Activated gamma-delta T cell (primary cell): ENCODE measurements around the gene KIF5A.

ENCODE experiments used
- DNase-seq: peaks from one replicate; lab custom pipeline; 2025; lab: John Stamatoyannopoulos, UW

The KIF5A gene

DNA sequence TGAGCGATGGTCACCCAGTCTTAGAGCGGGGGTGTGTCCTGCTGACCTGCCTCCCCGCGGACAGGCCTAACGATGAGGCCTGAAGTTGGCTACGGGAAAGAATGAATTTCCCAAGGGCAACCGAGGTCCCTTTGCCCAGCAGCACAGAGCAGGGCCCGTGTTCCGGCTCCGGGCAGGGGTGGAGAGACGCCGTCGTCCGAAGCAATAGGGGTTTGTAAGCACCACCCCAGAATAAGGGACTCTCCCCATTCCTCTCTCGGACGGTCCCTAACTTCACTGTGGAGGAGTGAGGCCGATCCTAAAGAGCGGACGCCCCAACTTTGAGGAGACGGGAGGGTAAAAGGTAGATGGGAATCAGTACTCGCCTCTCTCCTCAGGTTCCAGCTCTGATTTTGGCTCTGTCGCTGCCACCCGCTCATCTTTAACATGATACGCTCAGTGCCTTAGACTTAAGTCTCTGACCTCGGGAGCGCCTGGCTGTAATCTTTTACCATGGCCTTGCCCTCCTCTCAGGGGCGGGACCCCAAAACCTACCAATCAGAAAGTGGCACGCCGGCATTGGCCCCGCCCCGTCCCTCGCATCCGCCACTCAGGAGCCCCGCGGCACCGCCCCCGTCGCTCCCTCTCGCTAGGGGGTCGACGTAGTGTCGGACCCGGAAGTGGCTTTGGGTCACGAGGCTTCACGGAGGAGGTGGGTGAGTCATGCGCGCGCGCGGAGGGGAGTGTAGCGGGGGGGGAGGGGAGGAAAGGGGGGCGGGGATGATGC, 29.6 kb upstream of the KIF5A start, which contains the start of gene DDIT3:
Gene DDIT3 (minus strand): TSS at position 462 of the 766 bp plus-strand sequence. CDS start 3,108 bp downstream, outside the sequence.
- DNase-seq: peak; percentile 99

DNA sequence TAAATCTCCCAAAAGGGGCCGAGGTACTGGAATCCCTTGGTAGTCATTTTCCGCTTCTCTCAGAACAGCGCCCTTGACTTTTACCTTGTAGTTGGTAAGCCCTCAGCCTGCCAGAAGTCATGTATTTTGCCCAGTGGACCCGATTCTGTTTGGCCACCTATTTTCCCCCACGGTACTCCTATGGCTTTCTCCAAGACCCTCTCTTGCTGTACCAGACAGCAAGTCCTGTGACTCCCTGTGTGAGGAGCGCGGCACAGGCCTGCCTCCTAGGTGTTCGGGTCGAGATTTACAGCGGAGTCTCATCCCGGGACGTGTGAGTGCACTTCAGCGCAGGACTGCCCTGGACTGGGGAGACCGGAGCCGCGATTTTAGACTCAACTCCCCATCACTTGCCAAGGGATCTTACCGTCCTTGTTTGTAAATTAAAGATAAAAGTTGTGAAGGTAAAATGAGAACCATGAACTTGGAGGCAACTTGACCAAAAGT, 28.3 kb upstream of the KIF5A start:
- no peak for DNase-seq

- peak; percentile 92 for DNase-seq
Observed at GRCh38 chr12:57522011-57522886, 27.6 kb upstream of the KIF5A start, which contains the start of gene MBD6. MBD6 (plus strand) TSS chr12:57522824; CDS start chr12:57524304, 1,480 bp downstream.

- DNase-seq: no peak
Observed at GRCh38 chr12:57522887-57523705, 26.7 kb upstream of the KIF5A start.

GRCh38 chr12:57523706-57524614, 25.9 kb upstream of the KIF5A start:
- no peak for DNase-seq

- no peak for DNase-seq
Observed at GRCh38 chr12:57524814-57525614, 24.8 kb upstream of the KIF5A start.

- DNase-seq: no peak
Observed at GRCh38 chr12:57525615-57526383, 24.0 kb upstream of the KIF5A start.

- no peak for DNase-seq
Observed at GRCh38 chr12:57526477-57527126, 23.2 kb upstream of the KIF5A start.

DNA sequence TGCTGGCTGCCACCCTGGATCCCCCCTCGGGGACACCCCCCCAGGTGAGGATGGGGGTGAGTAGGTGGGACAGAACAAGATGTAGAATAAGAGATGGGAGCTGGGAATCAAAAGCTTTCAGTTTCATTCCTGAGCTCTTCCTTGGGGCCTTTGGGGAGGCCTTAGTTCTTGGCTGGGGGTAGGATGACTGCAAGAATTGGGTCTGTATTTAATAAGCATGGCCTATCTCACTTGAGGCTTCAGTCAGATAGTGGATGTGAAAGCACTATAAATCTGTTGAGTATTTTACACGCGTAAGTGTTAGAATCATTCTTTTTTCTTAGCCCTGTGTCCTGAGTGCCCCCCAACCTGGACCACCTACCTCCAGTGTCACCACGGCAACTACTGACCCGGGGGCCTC, 22.7 kb upstream of the KIF5A start:
- DNase-seq: no peak

DNA sequence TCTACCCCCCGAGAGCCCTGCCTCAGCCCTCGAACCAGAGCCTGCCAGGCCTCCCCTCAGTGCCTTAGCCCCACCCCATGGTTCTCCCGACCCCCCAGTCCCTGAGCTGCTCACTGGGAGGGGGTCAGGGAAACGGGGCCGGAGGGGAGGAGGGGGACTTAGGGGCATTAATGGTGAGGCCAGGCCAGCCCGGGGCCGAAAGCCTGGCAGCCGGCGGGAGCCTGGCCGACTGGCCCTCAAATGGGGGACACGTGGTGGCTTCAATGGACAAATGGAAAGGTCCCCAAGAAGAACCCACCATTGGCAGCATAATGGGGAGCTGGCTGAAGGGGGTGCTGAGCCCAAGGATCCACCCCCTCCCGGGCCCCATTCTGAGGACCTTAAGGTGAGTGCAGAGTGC, 21.7 kb upstream of the KIF5A start:
- DNase-seq: no peak

GRCh38 chr12:57528831-57529555, 20.9 kb upstream of the KIF5A start:
- no peak for DNase-seq

GRCh38 chr12:57529831-57530230, 20.0 kb upstream of the KIF5A start:
- DNase-seq: no peak

GRCh38 chr12:57530396-57531142, 19.3 kb upstream of the KIF5A start:
- no peak for DNase-seq

GRCh38 chr12:57531836-57532235, 18.0 kb upstream of the KIF5A start:
- no peak for DNase-seq

- no peak for DNase-seq
Observed at GRCh38 chr12:57533108-57533507, 16.7 kb upstream of the KIF5A start.

- no peak for DNase-seq
Observed at GRCh38 chr12:57534250-57534649, 15.6 kb upstream of the KIF5A start.

DNA sequence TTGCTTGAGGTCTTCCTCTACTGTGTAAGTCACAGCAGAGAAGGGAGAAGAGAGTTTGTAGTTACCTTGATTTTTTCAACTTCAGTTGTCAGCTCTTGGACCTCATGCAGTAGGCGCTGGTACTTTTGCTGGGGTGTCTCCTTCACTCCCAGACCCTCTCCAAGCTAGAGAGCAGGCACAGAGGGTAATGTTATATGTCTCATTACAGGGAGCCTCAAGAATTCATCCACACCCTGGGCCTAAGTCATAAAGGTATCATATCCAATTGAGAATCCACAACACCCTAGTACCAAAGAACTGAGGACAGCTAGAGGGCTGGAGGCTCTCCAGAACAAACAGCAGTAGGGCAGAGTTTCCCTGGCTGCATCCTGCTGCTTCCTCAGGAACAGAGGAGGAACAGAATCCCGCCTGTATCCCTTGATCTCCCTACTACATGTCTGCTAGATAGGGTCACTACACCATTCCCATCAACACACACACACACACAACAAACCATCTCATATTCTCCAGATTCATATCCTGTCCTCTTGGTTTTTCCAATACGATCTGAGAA, 14.8 kb upstream of the KIF5A start:
- DNase-seq: no peak
